HG03469 (cell line): ENCODE results near the gene UQCC2.

Experiments used
- ATAC-seq: cut with Tn5 transposase; IDR thresholded peaks from one replicate; pipeline ENCODE4 v1.9.1; 2021; ENCODE audit warnings: mild to moderate bottlenecking, moderate library complexity, moderate number of reproducible peaks; ENCODE audit not compliant: unreplicated experiment

Gene UQCC2

DNA sequence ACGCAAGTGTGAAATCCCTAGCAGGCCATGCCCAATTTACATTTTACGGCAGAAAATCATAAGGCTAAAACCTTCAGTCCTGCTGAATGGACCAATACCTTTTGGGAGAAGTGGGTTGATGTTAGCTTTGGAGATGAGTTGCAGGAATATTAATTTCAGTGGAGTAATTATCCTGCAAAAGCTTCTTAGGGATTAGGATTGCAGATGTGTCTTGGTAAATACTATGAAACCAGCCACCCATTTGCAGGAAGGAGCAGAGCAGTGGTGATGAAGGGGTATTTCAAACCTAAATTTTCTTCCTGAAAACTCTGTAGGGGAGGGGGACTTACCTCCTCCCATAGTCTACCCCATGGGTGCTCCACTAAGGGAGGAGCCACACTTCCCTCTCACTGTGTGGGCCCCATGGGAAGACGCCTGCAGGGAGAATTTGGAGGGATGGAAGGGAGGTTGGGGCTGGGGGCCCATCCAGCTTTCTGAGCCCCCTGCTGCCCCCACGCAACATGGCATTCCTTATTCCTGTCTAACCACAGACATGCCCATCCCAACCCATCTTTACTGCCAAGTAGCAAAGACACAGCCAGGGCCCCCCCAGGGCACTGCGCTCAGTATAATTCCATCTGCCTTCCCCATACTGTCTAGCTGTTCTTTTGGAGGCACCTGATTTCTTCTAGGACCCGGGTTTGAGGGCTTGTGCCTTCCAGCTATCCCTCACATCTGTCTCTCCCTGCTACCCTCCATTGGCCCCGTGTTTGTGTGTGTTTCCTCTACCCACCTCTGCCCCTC, 14.6 kb upstream of the UQCC2 start:
- no peak for ATAC-seq

- ATAC-seq: no peak
Measured at GRCh38 chr6:33725222-33725621, 13.7 kb upstream of the UQCC2 start.

GRCh38 chr6:33724102-33725023, 12.9 kb upstream of the UQCC2 start:
- no peak for ATAC-seq

- ATAC-seq: no peak
Measured at GRCh38 chr6:33723371-33724085, 12.0 kb upstream of the UQCC2 start.

GRCh38 chr6:33722103-33722623, 10.7 kb upstream of the UQCC2 start:
- no peak for ATAC-seq

GRCh38 chr6:33721508-33721907, 10.0 kb upstream of the UQCC2 start:
- no peak for ATAC-seq

- no peak for ATAC-seq
Measured at GRCh38 chr6:33720998-33721397, 9.5 kb upstream of the UQCC2 start.

DNA sequence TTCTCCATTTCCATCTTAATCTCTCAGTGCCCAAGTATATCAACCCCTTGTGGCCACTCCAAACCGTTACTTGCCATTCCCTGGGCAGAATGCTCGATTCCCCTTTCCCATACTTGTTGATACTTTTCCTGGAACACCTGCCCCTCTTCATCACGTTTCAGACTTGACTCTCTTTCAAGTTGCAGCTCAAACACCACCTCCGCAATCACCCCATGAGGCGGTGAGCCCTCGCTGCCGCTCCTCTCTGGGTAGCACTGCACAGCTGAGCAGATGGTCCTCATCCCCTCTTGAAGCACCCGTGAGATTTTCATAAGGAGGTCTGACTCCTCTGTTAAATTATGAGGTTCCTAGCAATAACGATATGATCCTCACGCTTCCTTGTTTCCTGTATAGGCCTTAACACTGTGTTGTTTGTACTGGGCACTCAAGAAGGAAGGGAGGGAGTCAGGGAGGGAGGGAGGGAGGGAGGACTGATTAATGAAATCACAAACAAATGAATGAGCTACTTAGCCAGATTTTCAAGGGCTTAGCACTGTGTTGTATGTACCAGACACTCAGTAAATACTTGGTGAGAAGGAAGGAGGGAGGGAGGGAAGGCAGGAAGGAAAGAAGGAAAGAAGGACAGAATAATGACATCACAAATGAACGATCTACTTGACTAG, 8.0 kb upstream of the UQCC2 start:
- no peak for ATAC-seq

DNA sequence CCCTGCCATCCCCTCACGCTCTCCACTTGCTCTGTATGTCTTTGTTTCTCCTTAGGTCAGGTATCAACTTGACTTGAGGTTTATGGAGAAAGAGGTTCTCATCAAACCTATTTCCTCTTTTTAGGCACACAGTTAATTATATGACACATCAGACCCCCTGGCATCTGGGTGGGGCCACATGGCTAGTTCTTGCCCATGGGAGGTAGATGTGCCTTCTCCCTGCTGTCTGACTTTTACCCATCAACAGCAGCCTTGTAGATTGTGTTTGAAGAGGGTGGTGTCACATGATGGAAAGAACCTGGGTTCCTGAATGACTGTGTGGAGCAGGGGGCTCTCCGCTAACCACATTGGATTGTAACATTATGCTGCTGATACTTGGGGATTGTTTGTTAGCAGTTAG, 7.2 kb upstream of the UQCC2 start:
- no peak for ATAC-seq

DNA sequence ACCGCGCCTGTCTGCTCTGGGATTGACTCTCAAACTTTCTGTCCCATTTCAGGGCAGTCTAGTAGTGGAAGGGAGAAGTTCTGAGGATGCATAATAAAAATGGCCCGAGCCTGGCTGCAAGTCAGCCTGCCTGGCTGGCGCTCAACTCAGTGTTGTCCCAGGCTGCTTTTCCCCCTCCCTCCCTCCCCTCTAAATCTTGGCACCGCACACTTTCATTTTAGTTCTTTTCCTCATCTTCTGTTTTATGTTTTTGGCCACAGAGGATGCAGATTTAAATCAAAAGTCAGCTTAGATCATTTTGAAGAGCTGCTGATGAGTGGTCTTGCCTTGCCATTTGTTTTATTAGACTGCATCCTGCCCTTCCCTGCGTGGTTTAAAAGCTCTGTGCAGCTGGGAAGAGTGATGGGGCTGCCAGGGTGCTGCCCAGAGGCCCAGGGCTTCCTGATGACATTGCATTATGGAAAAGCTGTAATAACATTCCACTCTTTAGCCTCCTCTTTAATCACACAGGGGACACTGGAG, 6.5 kb upstream of the UQCC2 start:
- no peak for ATAC-seq

DNA sequence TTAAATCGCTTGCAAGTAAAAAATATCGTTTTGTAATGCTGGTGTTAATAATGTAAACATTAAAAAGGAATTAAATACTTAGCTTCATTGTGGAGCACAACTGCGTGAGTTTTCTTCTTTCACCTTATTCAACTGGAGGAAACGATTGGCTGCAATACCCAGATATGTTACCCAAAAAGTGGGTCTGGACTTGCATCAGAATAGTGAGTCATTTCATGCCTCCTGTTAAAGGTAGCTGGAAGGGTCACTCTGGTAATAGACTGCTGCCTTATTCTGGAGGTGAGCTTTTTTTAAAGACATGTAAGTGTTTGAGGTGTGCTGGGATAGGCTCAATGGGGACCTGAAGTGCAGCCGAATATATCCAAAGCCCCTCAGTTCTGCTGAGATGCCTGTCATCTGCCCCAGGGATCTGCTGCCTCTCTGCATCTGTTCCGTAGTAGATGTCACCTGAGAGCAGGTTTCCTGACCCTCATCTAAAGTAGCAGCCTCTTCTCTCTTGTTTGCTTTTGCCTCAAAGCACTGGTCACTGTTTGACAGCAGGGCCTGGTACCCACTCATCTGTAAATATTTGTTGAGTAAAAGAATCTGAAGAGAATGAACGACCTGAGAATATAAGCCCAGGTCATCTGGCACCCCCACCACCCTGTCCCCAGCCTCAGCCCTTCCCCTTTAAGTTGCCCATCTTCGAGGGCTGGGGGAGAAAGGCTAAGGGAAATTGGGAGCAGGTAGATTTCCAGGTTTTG, 5.6 kb upstream of the UQCC2 start:
- no peak for ATAC-seq

DNA sequence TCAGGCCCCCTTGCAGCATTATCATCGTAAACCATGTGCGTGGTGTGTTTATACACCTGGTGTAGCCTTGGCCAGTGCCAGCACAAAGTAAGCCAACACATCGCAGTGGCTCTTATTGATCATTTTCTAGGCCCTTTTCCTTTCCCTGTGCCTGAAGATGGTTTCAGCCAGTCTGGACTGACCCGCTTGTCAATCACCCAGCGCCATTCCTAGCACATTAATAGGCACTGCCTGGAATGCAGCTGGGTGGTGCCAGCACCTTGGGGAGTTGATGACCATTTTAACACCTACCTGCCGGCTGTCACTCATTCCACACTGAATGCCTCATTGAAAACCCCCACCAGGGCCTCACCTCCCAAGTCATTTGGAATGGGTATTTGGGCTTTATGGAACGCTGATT, 4.9 kb upstream of the UQCC2 start:
- no peak for ATAC-seq

GRCh38 chr6:33714385-33715040, 3.0 kb upstream of the UQCC2 start:
- ATAC-seq: no peak

DNA sequence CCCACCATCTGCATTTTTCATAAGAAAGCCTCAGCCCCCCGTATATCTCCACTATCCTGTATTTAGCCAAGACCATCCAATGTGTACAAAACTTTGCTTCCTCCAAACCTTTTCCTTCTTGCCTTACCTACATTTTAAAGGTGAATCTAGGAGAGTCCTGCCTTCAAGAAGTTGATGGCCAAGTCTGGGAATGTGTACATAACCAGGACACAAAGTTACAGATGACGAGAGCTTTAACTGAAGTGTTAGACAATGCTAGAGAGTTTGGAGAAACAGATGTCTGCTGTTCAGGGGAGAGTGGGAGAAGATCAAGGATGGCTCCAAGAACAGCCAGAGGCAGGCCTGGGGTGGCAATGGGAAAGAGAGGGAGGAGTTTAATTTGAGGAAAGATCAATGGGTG, 2.3 kb upstream of the UQCC2 start:
- no peak for ATAC-seq

GRCh38 chr6:33712914-33713313, 1.4 kb upstream of the UQCC2 start:
- ATAC-seq: no peak

DNA sequence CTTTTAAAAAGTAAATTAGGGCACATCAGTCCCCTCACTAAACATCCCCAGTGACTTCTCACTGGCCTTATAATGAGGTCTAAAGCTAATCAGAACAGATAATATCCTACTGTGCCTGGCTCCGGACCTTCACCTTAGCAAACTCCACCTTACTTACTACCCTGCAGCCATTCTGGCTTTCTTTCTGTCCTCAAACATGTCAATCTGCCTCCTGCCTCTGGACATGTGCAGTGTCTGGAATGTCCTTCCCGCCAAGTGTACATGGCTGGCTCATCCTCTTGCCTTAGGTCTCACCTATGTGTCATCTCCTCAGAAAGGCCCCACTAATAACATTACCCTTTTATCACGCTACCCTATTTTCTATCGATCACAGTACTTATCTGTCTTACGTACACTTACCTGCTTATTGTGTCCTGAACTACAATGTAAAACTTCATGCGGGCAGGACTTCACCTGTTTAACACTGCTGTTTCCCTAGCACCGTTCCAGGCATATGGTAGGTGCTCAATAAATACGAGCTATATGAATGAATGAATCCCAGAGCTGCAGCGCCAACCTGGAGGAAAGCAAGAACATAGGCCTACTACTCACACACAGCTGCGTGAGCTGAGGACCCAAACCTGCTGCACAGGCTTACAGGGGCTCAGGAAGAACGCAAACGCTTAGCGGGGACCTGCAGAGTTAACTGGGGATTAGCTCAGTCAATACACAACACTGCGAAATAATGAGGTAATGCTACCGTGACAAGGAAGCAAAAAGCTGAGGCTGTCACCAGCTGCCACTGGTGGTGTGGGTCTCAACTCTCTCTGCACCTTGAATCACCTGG, 991 bp downstream of the UQCC2 start:
- no peak for ATAC-seq

DNA sequence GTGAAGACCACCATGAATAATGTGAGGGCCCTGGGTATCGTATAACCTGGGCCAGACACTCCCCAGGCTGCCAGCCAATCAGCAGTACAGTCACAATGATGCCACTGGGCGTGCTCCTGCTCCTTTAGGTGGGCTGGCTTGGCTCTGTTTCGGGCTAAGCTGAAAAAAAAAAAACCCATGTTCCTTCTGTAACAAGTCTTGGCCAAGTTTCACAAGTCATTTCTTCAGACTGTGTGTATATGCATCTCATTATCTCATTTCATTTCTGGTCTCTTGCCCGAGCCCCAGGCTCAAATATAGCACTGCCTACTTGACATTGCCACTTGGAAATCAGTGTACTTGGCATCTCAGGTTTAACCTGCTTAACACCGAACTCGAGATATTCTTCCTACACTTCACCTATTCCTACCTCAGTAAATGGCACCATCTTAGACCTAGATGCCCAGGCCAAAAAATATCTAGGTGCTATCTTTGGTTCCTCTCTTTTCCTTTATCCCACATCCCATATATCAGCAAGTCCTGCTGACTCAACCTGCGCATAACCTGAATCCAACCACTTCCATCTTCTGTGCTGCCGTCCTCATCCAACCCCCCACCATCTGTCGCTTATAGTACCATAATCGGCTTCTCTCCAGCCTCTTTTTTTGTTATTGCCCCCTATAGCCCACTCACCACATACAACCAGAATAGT, 1.8 kb downstream of the UQCC2 start:
- ATAC-seq: no peak
